Measurements from ENCODE around the gene ADGRG1. TPM values are rescaled to one million over a fixed set of nuclear protein-coding genes. Genes with fewer than 3 reads are reported as not detected.

ADGRG1 gene
- polyA plus RNA-seq, 4 donors = 4.1 to 158 (median 26.0) TPM

- H3K27ac ChIP-seq (ENCODE audit: low read depth in 1 of 3, low read length in 2 of 3) = no peak overlapping the region
- no peaks in the 10 kb centered on the region for H3K9me3 ChIP-seq (ENCODE audit: control insufficient read depth in 2 of 2, insufficient read depth in 1 of 2, low read depth in 1 of 2, low read length in 1 of 2)
- DNase-seq = no peak
- no peaks in the 10 kb centered on the region for H3K27me3 ChIP-seq (ENCODE audit: control insufficient read depth in 3 of 3, insufficient read depth in 3 of 3, low read length in 3 of 3)
- no peaks in the 10 kb centered on the region for H3K36me3 ChIP-seq (ENCODE audit: control insufficient read depth in 3 of 3, insufficient read depth in 2 of 3, low read depth in 1 of 3, low read length in 3 of 3)
- WGBS, 3 donors = 77 to 78% (median 77%) methylated on average over 5 of the region's 5 CpGs
- H3K4me1 ChIP-seq (ENCODE audit: control insufficient read depth in 3 of 3, insufficient read depth in 2 of 3, low read depth in 1 of 3, low read length in 2 of 3) = no peaks in the 10 kb centered on the region
- no peak for FAIRE-seq
- H3K4me3 ChIP-seq (ENCODE audit: low read depth in 1 of 3, low read length in 3 of 3) = no peak overlapping the region
These were observed 52.5 kb downstream of the ADGRG1 start for GRCh38 chr16:57680842-57681375.

GRCh38 chr16:57681950-57682728 lies 53.7 kb downstream of the ADGRG1 start:
- Histone ChIP-seq H3K27me3 (ENCODE audit: control insufficient read depth in 3 of 3, insufficient read depth in 3 of 3, low read length in 3 of 3) (no peaks in the 10 kb centered on the region), H3K9me3 (ENCODE audit: control insufficient read depth in 2 of 2, insufficient read depth in 1 of 2, low read depth in 1 of 2, low read length in 1 of 2) (no peaks in the 10 kb centered on the region), H3K4me3 (ENCODE audit: low read depth in 1 of 3, low read length in 3 of 3) (no peak overlapping the region), H3K36me3 (ENCODE audit: control insufficient read depth in 3 of 3, insufficient read depth in 2 of 3, low read depth in 1 of 3, low read length in 3 of 3) (no peaks in the 10 kb centered on the region), H3K4me1 (ENCODE audit: control insufficient read depth in 3 of 3, insufficient read depth in 2 of 3, low read depth in 1 of 3, low read length in 2 of 3) (no peaks in the 10 kb centered on the region), H3K27ac (ENCODE audit: low read depth in 1 of 3, low read length in 2 of 3) (no peak overlapping the region)
- FAIRE-seq = no peak
- DNase-seq = no peak
- 86 to 92% (median 89%) methylated on average over 13 of the region's 13 CpGs for WGBS, 3 donors

GRCh38 chr16:57682809-57683635 lies 54.6 kb downstream of the ADGRG1 start:
- H3K27me3 ChIP-seq (ENCODE audit: control insufficient read depth in 3 of 3, insufficient read depth in 3 of 3, low read length in 3 of 3) = no peaks in the 10 kb centered on the region
- FAIRE-seq (no peak), DNase-seq (no peak)
- no peak overlapping the region for H3K4me3 ChIP-seq (ENCODE audit: low read depth in 1 of 3, low read length in 3 of 3)
- 84 to 90% (median 87%) methylated on average over 11 of the region's 11 CpGs for WGBS, 3 donors
- H3K9me3 ChIP-seq (ENCODE audit: control insufficient read depth in 2 of 2, insufficient read depth in 1 of 2, low read depth in 1 of 2, low read length in 1 of 2) = no peaks in the 10 kb centered on the region
- no peaks in the 10 kb centered on the region for H3K36me3 ChIP-seq (ENCODE audit: control insufficient read depth in 3 of 3, insufficient read depth in 2 of 3, low read depth in 1 of 3, low read length in 3 of 3)
- no peaks in the 10 kb centered on the region for H3K4me1 ChIP-seq (ENCODE audit: control insufficient read depth in 3 of 3, insufficient read depth in 2 of 3, low read depth in 1 of 3, low read length in 2 of 3)
- H3K27ac ChIP-seq (ENCODE audit: low read depth in 1 of 3, low read length in 2 of 3) = no peak overlapping the region

GRCh38 chr16:57683636-57684545 lies 55.5 kb downstream of the ADGRG1 start:
- Histone ChIP-seq H3K4me1 (ENCODE audit: control insufficient read depth in 3 of 3, insufficient read depth in 2 of 3, low read depth in 1 of 3, low read length in 2 of 3) (no peaks in the 10 kb centered on the region), H3K9me3 (ENCODE audit: control insufficient read depth in 2 of 2, insufficient read depth in 1 of 2, low read depth in 1 of 2, low read length in 1 of 2) (no peaks in the 10 kb centered on the region), H3K36me3 (ENCODE audit: control insufficient read depth in 3 of 3, insufficient read depth in 2 of 3, low read depth in 1 of 3, low read length in 3 of 3) (no peaks in the 10 kb centered on the region), H3K4me3 (ENCODE audit: low read depth in 1 of 3, low read length in 3 of 3) (no peak overlapping the region), H3K27ac (ENCODE audit: low read depth in 1 of 3, low read length in 2 of 3) (no peak overlapping the region), H3K27me3 (ENCODE audit: control insufficient read depth in 3 of 3, insufficient read depth in 3 of 3, low read length in 3 of 3) (no peaks in the 10 kb centered on the region)
- FAIRE-seq (no peak), DNase-seq (no peak)
- WGBS, 3 donors = 82 to 85% (median 83%) methylated on average over 18 of the region's 18 CpGs

- H3K4me1 ChIP-seq (ENCODE audit: control insufficient read depth in 3 of 3, insufficient read depth in 2 of 3, low read depth in 1 of 3, low read length in 2 of 3) = peaks cover 0 to 4% (median 0%) of the 10 kb centered on the region in 3 donors
- no peaks in the 10 kb centered on the region for H3K36me3 ChIP-seq (ENCODE audit: control insufficient read depth in 3 of 3, insufficient read depth in 2 of 3, low read depth in 1 of 3, low read length in 3 of 3)
- FAIRE-seq (no peak), DNase-seq (no peak)
- WGBS, 3 donors = 94 to 97% (median 95%) methylated on average over 8 of the region's 8 CpGs
- no peak overlapping the region for H3K4me3 ChIP-seq (ENCODE audit: low read depth in 1 of 3, low read length in 3 of 3)
- no peaks in the 10 kb centered on the region for H3K9me3 ChIP-seq (ENCODE audit: control insufficient read depth in 2 of 2, insufficient read depth in 1 of 2, low read depth in 1 of 2, low read length in 1 of 2)
- no peaks in the 10 kb centered on the region for H3K27me3 ChIP-seq (ENCODE audit: control insufficient read depth in 3 of 3, insufficient read depth in 3 of 3, low read length in 3 of 3)
- no peak overlapping the region for H3K27ac ChIP-seq (ENCODE audit: low read depth in 1 of 3, low read length in 2 of 3)
These were observed 56.4 kb downstream of the ADGRG1 start for GRCh38 chr16:57684626-57685358.

- H3K27ac ChIP-seq (ENCODE audit: low read depth in 1 of 3, low read length in 2 of 3) = no peak overlapping the region
- H3K4me1 ChIP-seq (ENCODE audit: control insufficient read depth in 3 of 3, insufficient read depth in 2 of 3, low read depth in 1 of 3, low read length in 2 of 3) = peaks cover 0 to 7% (median 0%) of the 10 kb centered on the region in 3 donors
- no peaks in the 10 kb centered on the region for H3K27me3 ChIP-seq (ENCODE audit: control insufficient read depth in 3 of 3, insufficient read depth in 3 of 3, low read length in 3 of 3)
- WGBS, 3 donors = 80 to 87% (median 83%) methylated on average over 11 of the region's 11 CpGs
- no peak overlapping the region for H3K4me3 ChIP-seq (ENCODE audit: low read depth in 1 of 3, low read length in 3 of 3)
- H3K9me3 ChIP-seq (ENCODE audit: control insufficient read depth in 2 of 2, insufficient read depth in 1 of 2, low read depth in 1 of 2, low read length in 1 of 2) = no peaks in the 10 kb centered on the region
- FAIRE-seq (no peak), DNase-seq (no peak)
- no peaks in the 10 kb centered on the region for H3K36me3 ChIP-seq (ENCODE audit: control insufficient read depth in 3 of 3, insufficient read depth in 2 of 3, low read depth in 1 of 3, low read length in 3 of 3)
These were observed 57.2 kb downstream of the ADGRG1 start for GRCh38 chr16:57685633-57686032.

GRCh38 chr16:57686577-57686976 lies 58.1 kb downstream of the ADGRG1 start:
- Histone ChIP-seq H3K27ac (ENCODE audit: low read depth in 1 of 3, low read length in 2 of 3) (no peak overlapping the region), H3K36me3 (ENCODE audit: control insufficient read depth in 3 of 3, insufficient read depth in 2 of 3, low read depth in 1 of 3, low read length in 3 of 3) (no peaks in the 10 kb centered on the region), H3K27me3 (ENCODE audit: control insufficient read depth in 3 of 3, insufficient read depth in 3 of 3, low read length in 3 of 3) (no peaks in the 10 kb centered on the region), H3K9me3 (ENCODE audit: control insufficient read depth in 2 of 2, insufficient read depth in 1 of 2, low read depth in 1 of 2, low read length in 1 of 2) (no peaks in the 10 kb centered on the region), H3K4me1 (ENCODE audit: control insufficient read depth in 3 of 3, insufficient read depth in 2 of 3, low read depth in 1 of 3, low read length in 2 of 3) (peaks cover 0 to 7% (median 0%) of the 10 kb centered on the region in 3 donors), H3K4me3 (ENCODE audit: low read depth in 1 of 3, low read length in 3 of 3) (no peak overlapping the region)
- 76 to 89% (median 82%) methylated on average over 4 of the region's 4 CpGs for WGBS, 3 donors
- no peak for DNase-seq
- FAIRE-seq = no peak
